HepG2 (cell line): ENCODE measurements around the gene ODAD4. TPM values are rescaled to one million over a fixed set of nuclear protein-coding genes. Genes with fewer than 3 reads are reported as not detected.
A peak's percentile ranks its signal among the peaks of the same experiment; 100 is the strongest.

Experiments used
- ATF3 ChIP-seq: sonication (generic); formaldehyde crosslinking; IDR thresholded peaks from 2 replicates; pipeline ENCODE4 v1.4.0; 2020; ENCODE audit warnings: missing genetic modification reagents
- ATRX ChIP-seq: sonication (generic); formaldehyde crosslinking; IDR thresholded peaks from 2 replicates; pipeline ENCODE4 v1.4.0; 2020; ENCODE audit warnings: missing genetic modification reagents, borderline replicate concordance
- KAT8 ChIP-seq: IDR thresholded peaks from 2 replicates; pipeline ENCODE4 v1.6.1; 2016; ENCODE audit warnings: missing genetic modification reagents, missing compliant biosample characterization
- MED1 ChIP-seq: sonication (generic); formaldehyde crosslinking; IDR thresholded peaks from 2 replicates; pipeline ENCODE4 v1.4.0; 2020; ENCODE audit warnings: missing genetic modification reagents
- NFKB2 ChIP-seq: sonication (generic); formaldehyde crosslinking; IDR thresholded peaks from 2 replicates; pipeline ENCODE4 v1.4.0; 2020; ENCODE audit warnings: missing genetic modification reagents, borderline replicate concordance
- PATZ1 ChIP-seq: sonication (generic); formaldehyde crosslinking; IDR thresholded peaks from 2 replicates; pipeline ENCODE4 v1.4.0; 2020; ENCODE audit warnings: missing genetic modification reagents
- PHB2 ChIP-seq: fragments of 450-650 bp; IDR thresholded peaks from 2 replicates; pipeline ENCODE4 v1.6.1; 2018; ENCODE audit not compliant: partially characterized antibody
- RELA ChIP-seq: sonication (generic); formaldehyde crosslinking; IDR thresholded peaks from 2 replicates; pipeline ENCODE4 v1.4.0; 2020; ENCODE audit warnings: missing genetic modification reagents
- TAF1 ChIP-seq: sonication (generic); formaldehyde crosslinking; IDR thresholded peaks from 2 replicates; pipeline ENCODE4 v1.4.0; 2020; ENCODE audit warnings: missing genetic modification reagents
- TAF15 ChIP-seq: fragments of 200-400 bp; formaldehyde crosslinking; IDR thresholded peaks from one replicate; pipeline ENCODE4 v1.6.1; 2018; ENCODE audit warnings: mild to moderate bottlenecking, low read depth, low read length; ENCODE audit not compliant: poor library complexity, severe bottlenecking
- TARDBP ChIP-seq: sonication (generic); formaldehyde crosslinking; IDR thresholded peaks from 2 replicates; pipeline ENCODE4 v1.8.0; 2022; ENCODE audit warnings: mild to moderate bottlenecking, missing genetic modification reagents
- THRA ChIP-seq: sonication (generic); formaldehyde crosslinking; IDR thresholded peaks from 2 replicates; pipeline ENCODE4 v1.4.0; 2020; ENCODE audit warnings: missing genetic modification reagents, borderline replicate concordance
- ZBED4 ChIP-seq: sonication (generic); formaldehyde crosslinking; IDR thresholded peaks from 2 replicates; pipeline ENCODE4 v1.4.0; 2020; ENCODE audit warnings: missing genetic modification reagents, borderline replicate concordance
- ZBTB7B ChIP-seq: sonication (generic); formaldehyde crosslinking; IDR thresholded peaks from 2 replicates; pipeline ENCODE4 v1.4.0; 2020; ENCODE audit warnings: missing genetic modification reagents
- ZFAT ChIP-seq: sonication (generic); formaldehyde crosslinking; conservative IDR thresholded peaks from 2 replicates; pipeline ENCODE4 v1.8.1; 2023; ENCODE audit warnings: missing genetic modification reagents, inconsistent platforms
- ZMAT5 ChIP-seq: sonication (generic); formaldehyde crosslinking; IDR thresholded peaks from 2 replicates; pipeline ENCODE4 v1.5.0; 2020; ENCODE audit warnings: mild to moderate bottlenecking, low read depth, missing genetic modification reagents, borderline replicate concordance
- ZNF280B ChIP-seq: sonication (generic); formaldehyde crosslinking; IDR thresholded peaks from 2 replicates; pipeline ENCODE4 v1.5.0; 2020; ENCODE audit warnings: missing genetic modification reagents, mild to moderate bottlenecking, borderline replicate concordance
- ZNF484 ChIP-seq: sonication (generic); formaldehyde crosslinking; IDR thresholded peaks from 2 replicates; pipeline ENCODE4 v1.5.1; 2020; ENCODE audit warnings: mild to moderate bottlenecking, low read depth, missing genetic modification reagents, borderline replicate concordance
- ZNF543 ChIP-seq: sonication (generic); formaldehyde crosslinking; IDR thresholded peaks from 2 replicates; pipeline ENCODE4 v1.4.0; 2020; ENCODE audit warnings: mild to moderate bottlenecking, missing genetic modification reagents
- ZNF816 ChIP-seq: sonication (generic); formaldehyde crosslinking; IDR thresholded peaks from 2 replicates; pipeline ENCODE4 v1.8.0; 2022; ENCODE audit warnings: missing genetic modification reagents, mild to moderate bottlenecking, borderline replicate concordance
- polyA plus RNA-seq, 8 experiments: library from polyadenylated mRNA; depleted of rRNA in 3 of 8; stranded (reverse) in 7 of 8; unstranded in 1 of 8; fragments of >200 nt; fragmentation: Illumina TruSeq in 4 of 8; extraction: Trizol in 4 of 8; gene quantifications; 2 replicates each; pipeline versions ENCODE4 v1.2.1 to v1.2.3, GENCODE V29; 2011 to 2016; ENCODE audit warnings: low read depth in 4 of 8, missing spikeins in 1 of 8, mixed read lengths in 1 of 8; ENCODE audit not compliant: insufficient read depth in 1 of 8
- total RNA-seq, 5 experiments: library from RNA; depleted of rRNA; stranded (reverse); fragments of >200 nt; fragmentation: Illumina TruSeq; extraction: Trizol; gene quantifications; 2 replicates each; pipeline ENCODE4 v1.2.3, GENCODE V29; 2016; ENCODE audit warnings: low read depth in 1 of 5

Gene ODAD4
- total and polyA plus RNA-seq, 2 of the 13 experiments (the other 11 are each of a cell fraction or from before 2014, with no cell fraction given), result 0.48 to 0.53 TPM

GRCh38 chr17:41919165-41919817 lies 11.1 kb upstream of the ODAD4 start (continued):
- TF ChIP-seq KAT8 (CRISPR knock-in tag), result peak; percentile 39
- no peak for TF ChIP-seq NFKB2 (CRISPR knock-in tag)
- peak; percentile 52 for TF ChIP-seq TAF1 (CRISPR knock-in tag)
- TF ChIP-seq ZFAT (CRISPR knock-in tag), result no peak
- TF ChIP-seq PHB2, result no peak
- no peak for TF ChIP-seq ZBTB7B (CRISPR knock-in tag)
- no peak; the same call in 1 of the 2 replicates for TF ChIP-seq ZBED4 (CRISPR knock-in tag)
- TF ChIP-seq RELA (CRISPR knock-in tag), result no peak
- no peak for TF ChIP-seq ZNF816 (CRISPR knock-in tag)
- 0 out of 2 replicates have a peak, but pooled peaks have one; percentile 28 for TF ChIP-seq MED1
- peak; percentile 71; the same call in 1 of the 2 replicates for TF ChIP-seq PATZ1
- TF ChIP-seq TAF15, result no peak
- TF ChIP-seq ATF3, result no peak
- no peak for TF ChIP-seq ZMAT5 (CRISPR knock-in tag)
- no peak for TF ChIP-seq THRA
- TF ChIP-seq ZNF484 (CRISPR knock-in tag), result no peak
- TF ChIP-seq TARDBP (CRISPR knock-in tag), result peak; percentile 66
- TF ChIP-seq ZNF543 (CRISPR knock-in tag), result peak; percentile 30; the same call in 1 of the 2 replicates
- peak; percentile 26; the same call in 1 of the 2 replicates for TF ChIP-seq ZNF280B (CRISPR knock-in tag)
- TF ChIP-seq ATRX, result no peak
